HG03039 (cell line): ENCODE measurements around the gene SARDH.
"Not testable (repeated sequence)": the region's sequence is repeated elsewhere in the genome, so short reads cannot be mapped to it uniquely, and the experiment has no call there.

Source experiments
- ATAC-seq: cut with Tn5 transposase; IDR thresholded peaks from one replicate; pipeline ENCODE4 v1.9.1; 2021; ENCODE audit warnings: mild to moderate bottlenecking, moderate library complexity; ENCODE audit not compliant: unreplicated experiment

Gene SARDH

GRCh38 chr9:133687856-133688761, 50.0 kb downstream of the SARDH start:
- ATAC-seq = no peak

- ATAC-seq = no peak
Measured at GRCh38 chr9:133686642-133687575, 51.2 kb downstream of the SARDH start.

- ATAC-seq = no peak
Measured at GRCh38 chr9:133685653-133686609, 52.2 kb downstream of the SARDH start.

GRCh38 chr9:133684936-133685361, 53.2 kb downstream of the SARDH start:
- ATAC-seq = no peak

- ATAC-seq = no peak
Measured at GRCh38 chr9:133684121-133684935, 53.8 kb downstream of the SARDH start.

GRCh38 chr9:133683586-133684120, 54.5 kb downstream of the SARDH start:
- ATAC-seq = no peak

GRCh38 chr9:133682818-133683585, 55.1 kb downstream of the SARDH start:
- ATAC-seq = no peak

GRCh38 chr9:133681658-133682306, 56.4 kb downstream of the SARDH start:
- ATAC-seq = no peak

GRCh38 chr9:133680976-133681657, 57.0 kb downstream of the SARDH start:
- no peak for ATAC-seq

- no peak for ATAC-seq
Measured at GRCh38 chr9:133680250-133680975, 57.7 kb downstream of the SARDH start.

GRCh38 chr9:133679466-133680061, 58.6 kb downstream of the SARDH start:
- no peak for ATAC-seq

GRCh38 chr9:133679056-133679455, 59.1 kb downstream of the SARDH start:
- ATAC-seq = no peak

GRCh38 chr9:133677126-133678010, 60.8 kb downstream of the SARDH start:
- ATAC-seq = no peak

- ATAC-seq = no peak
Measured at GRCh38 chr9:133676450-133676849, 61.7 kb downstream of the SARDH start.

GRCh38 chr9:133675796-133676195, 62.4 kb downstream of the SARDH start:
- ATAC-seq = not testable (repeated sequence)
